Immature natural killer cell (primary cell): ENCODE results near the gene GULP1. TPM values are rescaled to one million over a fixed set of nuclear protein-coding genes. Genes with fewer than 3 reads are reported as not detected.
"Not testable (repeated sequence)": the region's sequence is repeated elsewhere in the genome, so short reads cannot be mapped to it uniquely, and the experiment has no call there.

ENCODE experiments used
- DNase-seq, 3 donors: peaks; one replicate each; pipeline ENCODE4 v3.0.0; 2022; ENCODE audit warnings: mixed read lengths in 1 of 3
- H3K27ac Mint-ChIP-seq, 6 donors: one replicate each; pipeline ENCODE4 v1.8.0; 2020; ENCODE audit warnings: mixed read lengths in 6 of 6, mild to moderate bottlenecking in 5 of 6, inconsistent platforms in 4 of 6, moderate library complexity in 3 of 6
- H3K27me3 Mint-ChIP-seq, 3 donors: one replicate each; pipeline ENCODE4 v1.8.0; 2020 to 2021; ENCODE audit warnings: low read depth in 3 of 3, mild to moderate bottlenecking in 3 of 3, mixed read lengths in 3 of 3, moderate library complexity in 3 of 3, inconsistent platforms in 1 of 3
- H3K36me3 Mint-ChIP-seq, 3 donors: one replicate each; pipeline ENCODE4 v1.8.0; 2020; ENCODE audit warnings: mixed read lengths in 3 of 3, inconsistent platforms in 2 of 3, mild to moderate bottlenecking in 2 of 3
- H3K4me1 Mint-ChIP-seq, 2 donors: one replicate each; pipeline ENCODE4 v1.8.0; 2020; ENCODE audit warnings: inconsistent platforms in 2 of 2, mild to moderate bottlenecking in 2 of 2, mixed read lengths in 2 of 2, moderate library complexity in 1 of 2
- H3K4me3 Mint-ChIP-seq, 5 donors: one replicate each; pipeline ENCODE4 v1.8.0; 2020; ENCODE audit warnings: mild to moderate bottlenecking in 5 of 5, mixed read lengths in 5 of 5, inconsistent platforms in 3 of 5, moderate library complexity in 3 of 5
- H3K9me3 Mint-ChIP-seq, 6 donors: one replicate each; pipeline ENCODE4 v1.8.0; 2020; ENCODE audit warnings: mild to moderate bottlenecking in 6 of 6, mixed read lengths in 6 of 6, inconsistent platforms in 4 of 6, moderate library complexity in 3 of 6
- polyA plus RNA-seq, 3 donors: library from polyadenylated mRNA; unstranded; fragments of 300-500 nt; fragmentation: Illumina TruSeq; gene quantifications; one replicate each; pipeline ENCODE4 v1.2.3, GENCODE V29; 2021

The GULP1 gene
- polyA plus RNA-seq, 3 donors from 2014 or later: not detected

GRCh38 chr2:188297978-188298377 is 6.3 kb downstream of the GULP1 start:
- Mint-ChIP-seq H3K36me3 (peaks cover 0 to 3% (median 0%) of the 10 kb centered on the region in 3 donors), H3K4me3 (no peak overlapping the region)

DNA sequence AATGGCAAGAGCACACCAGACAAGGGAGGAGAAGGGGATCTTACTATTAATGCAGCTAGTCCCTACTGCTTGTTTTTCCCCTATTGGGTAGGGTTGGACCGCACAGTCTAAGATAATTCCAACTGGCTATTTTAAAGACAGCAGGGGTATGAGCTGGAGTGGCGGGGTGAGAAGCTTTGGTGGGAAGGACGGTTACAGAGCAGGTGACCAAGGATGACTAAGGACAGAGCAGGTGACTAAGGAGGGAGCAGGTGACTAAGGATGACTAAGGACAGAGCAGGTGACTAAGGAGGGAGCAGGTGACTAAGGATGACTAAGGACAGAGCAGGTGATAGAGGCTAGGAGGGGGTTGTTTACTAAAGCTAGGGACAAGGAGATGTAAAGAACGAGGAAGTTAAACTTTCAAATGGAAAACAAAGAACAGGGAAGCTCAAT is 7.3 kb downstream of the GULP1 start:
- DNase-seq, H3K36me3 Mint-ChIP-seq, H3K4me1 Mint-ChIP-seq, H3K4me3 Mint-ChIP-seq, H3K27ac Mint-ChIP-seq, H3K27me3 Mint-ChIP-seq: not testable (repeated sequence)
- peaks cover 5 to 20% (median 14%) of the 10 kb centered on the region in 6 donors for H3K9me3 Mint-ChIP-seq

More at GRCh38 chr2:188297978-188298377, 6.3 kb downstream of the GULP1 start:
- H3K27me3 Mint-ChIP-seq: peaks cover 0 to 5% (median 4%) of the 10 kb centered on the region in 3 donors
- H3K4me1 Mint-ChIP-seq: no peaks in the 10 kb centered on the region
- peaks cover 8 to 24% (median 16%) of the 10 kb centered on the region in 6 donors for H3K9me3 Mint-ChIP-seq
- H3K27ac Mint-ChIP-seq: no peak overlapping the region
- no peak for DNase-seq

- no peak for DNase-seq
- Mint-ChIP-seq H3K27me3 (peaks cover 0 to 2% (median 0%) of the 10 kb centered on the region in 3 donors), H3K4me3 (no peak overlapping the region), H3K27ac (no peak overlapping the region), H3K4me1 (no peaks in the 10 kb centered on the region), H3K9me3 (peaks cover 8 to 30% (median 19%) of the 10 kb centered on the region in 6 donors), H3K36me3 (no peaks in the 10 kb centered on the region)
Measured at GRCh38 chr2:188303363-188304031, 11.8 kb downstream of the GULP1 start.

GRCh38 chr2:188305271-188305670 is 13.6 kb downstream of the GULP1 start:
- no peaks in the 10 kb centered on the region for H3K27me3 Mint-ChIP-seq
- H3K36me3 Mint-ChIP-seq: no peaks in the 10 kb centered on the region
- peaks cover 6 to 33% (median 17%) of the 10 kb centered on the region in 6 donors for H3K9me3 Mint-ChIP-seq
- no peak overlapping the region for H3K4me3 Mint-ChIP-seq
- H3K27ac Mint-ChIP-seq: no peak overlapping the region
- DNase-seq: no peak
- no peaks in the 10 kb centered on the region for H3K4me1 Mint-ChIP-seq

GRCh38 chr2:188306271-188306670 is 14.6 kb downstream of the GULP1 start:
- Mint-ChIP-seq H3K9me3 (peaks cover 10 to 37% (median 19%) of the 10 kb centered on the region in 6 donors), H3K36me3 (no peaks in the 10 kb centered on the region), H3K4me1 (no peaks in the 10 kb centered on the region), H3K27me3 (no peaks in the 10 kb centered on the region), H3K27ac (no peak overlapping the region), H3K4me3 (no peak overlapping the region)
- no peak for DNase-seq

DNA sequence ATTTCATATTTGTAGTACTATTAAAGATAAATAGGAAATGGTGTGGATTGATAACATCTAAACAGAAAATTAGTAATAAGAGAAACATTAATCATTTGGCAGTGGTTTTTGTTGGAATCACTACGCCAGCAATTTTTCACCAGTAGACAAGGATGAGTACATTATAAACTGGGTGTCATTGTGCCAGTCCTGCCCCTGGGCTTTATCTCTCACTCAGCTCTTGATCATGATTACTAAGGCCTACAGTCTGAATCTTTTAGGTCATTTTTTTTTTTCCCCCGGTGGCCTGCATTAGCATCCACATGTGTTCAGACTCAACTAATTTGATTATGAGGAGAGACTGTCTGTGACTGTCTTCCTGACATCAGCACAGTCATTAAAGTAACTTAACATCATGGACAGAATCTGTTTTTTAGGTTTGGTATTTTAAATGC is 16.2 kb downstream of the GULP1 start:
- Mint-ChIP-seq H3K36me3 (no peaks in the 10 kb centered on the region), H3K27me3 (no peaks in the 10 kb centered on the region), H3K27ac (no peak overlapping the region), H3K4me3 (no peak overlapping the region), H3K4me1 (no peaks in the 10 kb centered on the region), H3K9me3 (peaks cover 10 to 41% (median 19%) of the 10 kb centered on the region in 6 donors)
- DNase-seq: no peak

DNA sequence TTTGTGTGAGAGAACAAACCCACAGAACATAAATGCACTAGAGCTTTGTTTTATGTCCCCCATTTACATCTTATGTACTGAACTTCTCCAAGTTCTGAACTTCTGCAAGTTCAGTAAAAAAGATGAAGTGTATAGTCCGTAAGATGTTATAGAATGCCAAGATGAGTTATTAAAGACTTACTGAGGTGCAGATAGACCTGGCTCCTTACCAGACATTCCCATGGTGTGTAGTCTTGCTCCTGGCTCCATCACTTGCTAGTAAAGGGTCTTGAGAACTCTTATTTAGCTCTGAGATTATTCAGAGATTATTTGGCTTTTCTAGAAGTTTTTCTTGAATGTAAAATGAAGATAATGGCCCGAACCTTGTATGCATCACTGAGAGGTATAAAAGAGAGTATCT is 16.8 kb downstream of the GULP1 start:
- H3K27ac Mint-ChIP-seq: no peak overlapping the region
- no peak overlapping the region for H3K4me3 Mint-ChIP-seq
- peaks cover 11 to 41% (median 18%) of the 10 kb centered on the region in 6 donors for H3K9me3 Mint-ChIP-seq

DNA sequence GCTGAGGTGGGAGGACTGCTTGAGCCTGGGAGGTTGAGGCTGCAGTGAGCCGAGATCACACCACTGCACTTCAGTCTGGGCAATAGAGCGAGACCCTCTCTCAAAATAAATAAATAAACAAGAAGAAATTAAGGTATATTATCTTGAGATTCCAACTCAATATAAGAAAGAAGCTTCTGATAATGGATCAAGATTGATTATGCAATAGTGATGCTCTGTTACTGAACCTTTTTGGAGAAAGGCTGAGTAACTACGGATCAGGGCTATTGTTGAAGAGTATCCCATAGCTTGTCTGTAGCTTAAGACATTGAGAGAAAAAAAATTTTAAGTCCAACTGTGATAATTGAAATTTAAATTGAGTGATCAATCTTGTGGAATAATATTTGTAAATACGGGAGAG is 17.7 kb downstream of the GULP1 start:
- Mint-ChIP-seq H3K4me3 (no peak overlapping the region), H3K9me3 (peaks cover 12 to 40% (median 19%) of the 10 kb centered on the region in 6 donors), H3K27me3 (no peaks in the 10 kb centered on the region)

More for the DNA sequence above, 16.8 kb downstream of the GULP1 start:
- Mint-ChIP-seq H3K36me3 (no peaks in the 10 kb centered on the region), H3K4me1 (no peaks in the 10 kb centered on the region), H3K27me3 (no peaks in the 10 kb centered on the region)
- DNase-seq: no peak

GRCh38 chr2:188314314-188315054 is 22.8 kb downstream of the GULP1 start:
- no peaks in the 10 kb centered on the region for H3K36me3 Mint-ChIP-seq
- H3K4me3 Mint-ChIP-seq: no peak overlapping the region
- H3K27ac Mint-ChIP-seq: no peak overlapping the region
- no peak for DNase-seq
- H3K9me3 Mint-ChIP-seq: peaks cover 11 to 26% (median 17%) of the 10 kb centered on the region in 6 donors
- no peaks in the 10 kb centered on the region for H3K4me1 Mint-ChIP-seq
- H3K27me3 Mint-ChIP-seq: peaks cover 0 to 2% (median 0%) of the 10 kb centered on the region in 3 donors

More for the DNA sequence above, 17.7 kb downstream of the GULP1 start:
- H3K4me1 Mint-ChIP-seq: no peaks in the 10 kb centered on the region
- no peak overlapping the region for H3K27ac Mint-ChIP-seq
- DNase-seq: no peak
- no peaks in the 10 kb centered on the region for H3K36me3 Mint-ChIP-seq

DNA sequence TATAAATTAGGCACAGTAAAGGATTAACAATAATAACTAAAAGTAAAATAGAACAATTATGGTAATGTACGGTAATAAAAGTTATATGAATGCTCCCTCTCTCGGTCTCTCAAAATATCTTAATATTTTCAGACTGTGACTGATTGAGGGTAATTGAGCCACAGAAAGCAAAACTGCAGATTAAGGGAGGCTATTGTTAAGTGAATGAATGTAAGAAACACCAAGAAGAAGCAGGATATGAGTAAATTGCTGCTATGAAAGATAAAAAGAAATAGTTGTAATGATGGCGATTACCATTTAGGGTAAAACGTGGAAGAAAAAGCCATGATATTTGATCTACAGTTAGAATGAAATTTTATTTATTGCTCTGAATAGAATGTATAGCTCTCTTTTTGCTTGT is 24.1 kb downstream of the GULP1 start:
- Mint-ChIP-seq H3K27ac (no peak overlapping the region), H3K27me3 (peaks cover 0 to 4% (median 0%) of the 10 kb centered on the region in 3 donors), H3K4me1 (no peaks in the 10 kb centered on the region), H3K4me3 (no peak overlapping the region), H3K9me3 (peaks cover 10 to 24% (median 14%) of the 10 kb centered on the region in 6 donors), H3K36me3 (no peaks in the 10 kb centered on the region)
- DNase-seq: no peak

- Mint-ChIP-seq H3K27ac (no peak overlapping the region), H3K27me3 (peaks cover 0 to 4% (median 0%) of the 10 kb centered on the region in 3 donors), H3K9me3 (peaks cover 10 to 24% (median 14%) of the 10 kb centered on the region in 6 donors), H3K4me3 (no peak overlapping the region), H3K4me1 (no peaks in the 10 kb centered on the region), H3K36me3 (no peaks in the 10 kb centered on the region)
- no peak for DNase-seq
Measured at GRCh38 chr2:188316342-188316741, 24.7 kb downstream of the GULP1 start.

GRCh38 chr2:188316791-188317423 is 25.2 kb downstream of the GULP1 start:
- peaks cover 0 to 4% (median 0%) of the 10 kb centered on the region in 3 donors for H3K27me3 Mint-ChIP-seq
- H3K9me3 Mint-ChIP-seq: peaks cover 10 to 24% (median 15%) of the 10 kb centered on the region in 6 donors
- no peak for DNase-seq
- no peak overlapping the region for H3K27ac Mint-ChIP-seq
- no peaks in the 10 kb centered on the region for H3K4me1 Mint-ChIP-seq
- H3K36me3 Mint-ChIP-seq: no peaks in the 10 kb centered on the region
- H3K4me3 Mint-ChIP-seq: no peak overlapping the region

- H3K27ac Mint-ChIP-seq: no peak overlapping the region
- no peak for DNase-seq
- H3K36me3 Mint-ChIP-seq: no peaks in the 10 kb centered on the region
- H3K27me3 Mint-ChIP-seq: peaks cover 0 to 4% (median 0%) of the 10 kb centered on the region in 3 donors
- H3K4me3 Mint-ChIP-seq: no peak overlapping the region
- H3K4me1 Mint-ChIP-seq: no peaks in the 10 kb centered on the region
- peaks cover 6 to 24% (median 13%) of the 10 kb centered on the region in 6 donors for H3K9me3 Mint-ChIP-seq
Measured at GRCh38 chr2:188318161-188318749, 26.6 kb downstream of the GULP1 start.
